NCI-H2171 treated with DMSO at 0.1 percent for 48 hours (cell line): ENCODE data around the gene TP53TG5.
A peak's percentile ranks its signal among the peaks of the same experiment; 100 is the strongest.
"Not testable (repeated sequence)": the region's sequence is repeated elsewhere in the genome, so short reads cannot be mapped to it uniquely, and the experiment has no call there.

ENCODE experiments used
- DNase-seq: peaks from one replicate; lab custom pipeline; 2025; lab: John Stamatoyannopoulos, UW

Gene TP53TG5

GRCh38 chr20:45366631-45367030, 11.5 kb downstream of the TP53TG5 start:
- no peak for DNase-seq

DNA sequence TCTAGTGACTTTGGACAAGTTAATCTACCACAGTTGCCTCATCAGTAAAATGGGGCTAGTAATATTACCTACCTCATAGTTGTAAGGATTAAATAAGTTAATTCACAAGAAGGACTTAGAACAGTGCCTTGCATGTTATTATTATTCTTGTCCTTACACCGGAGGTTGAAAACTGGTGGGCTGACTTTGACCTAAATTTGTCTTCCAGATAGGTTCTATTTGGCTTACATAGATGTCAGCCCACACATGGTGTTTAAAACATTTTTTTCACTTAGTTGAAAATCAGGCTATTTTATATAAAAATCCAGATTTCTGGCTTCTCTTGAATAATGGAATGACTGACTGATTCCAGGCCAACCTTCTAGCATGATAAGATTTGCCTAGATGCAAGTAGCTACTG, 11.9 kb downstream of the TP53TG5 start:
- no peak for DNase-seq

DNA sequence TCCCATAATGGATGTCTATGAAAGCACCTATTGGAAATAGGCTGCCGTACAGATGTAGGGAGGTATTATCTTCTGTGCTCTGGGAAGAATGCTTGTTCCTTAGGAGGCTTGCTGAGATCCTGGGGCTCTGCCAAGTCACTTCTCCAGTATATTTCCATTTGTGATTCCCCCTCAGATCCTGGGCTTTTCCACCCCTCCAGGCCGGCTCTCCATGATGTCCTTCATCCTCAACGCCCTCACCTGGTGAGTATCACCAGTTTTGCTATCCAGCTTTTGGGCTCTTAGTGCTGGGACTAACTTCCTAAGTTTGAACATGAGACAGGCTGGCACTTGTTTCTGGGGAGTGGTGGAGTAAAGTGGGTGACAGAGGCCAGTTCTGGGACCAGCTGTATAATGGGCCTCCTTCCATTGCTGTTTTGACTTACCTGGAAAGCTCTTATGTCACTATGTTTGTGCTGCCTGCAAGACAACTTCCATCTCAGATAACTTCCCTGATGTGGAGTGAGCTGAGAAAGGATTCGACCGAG, 12.6 kb downstream of the TP53TG5 start:
- no peak for DNase-seq

DNA sequence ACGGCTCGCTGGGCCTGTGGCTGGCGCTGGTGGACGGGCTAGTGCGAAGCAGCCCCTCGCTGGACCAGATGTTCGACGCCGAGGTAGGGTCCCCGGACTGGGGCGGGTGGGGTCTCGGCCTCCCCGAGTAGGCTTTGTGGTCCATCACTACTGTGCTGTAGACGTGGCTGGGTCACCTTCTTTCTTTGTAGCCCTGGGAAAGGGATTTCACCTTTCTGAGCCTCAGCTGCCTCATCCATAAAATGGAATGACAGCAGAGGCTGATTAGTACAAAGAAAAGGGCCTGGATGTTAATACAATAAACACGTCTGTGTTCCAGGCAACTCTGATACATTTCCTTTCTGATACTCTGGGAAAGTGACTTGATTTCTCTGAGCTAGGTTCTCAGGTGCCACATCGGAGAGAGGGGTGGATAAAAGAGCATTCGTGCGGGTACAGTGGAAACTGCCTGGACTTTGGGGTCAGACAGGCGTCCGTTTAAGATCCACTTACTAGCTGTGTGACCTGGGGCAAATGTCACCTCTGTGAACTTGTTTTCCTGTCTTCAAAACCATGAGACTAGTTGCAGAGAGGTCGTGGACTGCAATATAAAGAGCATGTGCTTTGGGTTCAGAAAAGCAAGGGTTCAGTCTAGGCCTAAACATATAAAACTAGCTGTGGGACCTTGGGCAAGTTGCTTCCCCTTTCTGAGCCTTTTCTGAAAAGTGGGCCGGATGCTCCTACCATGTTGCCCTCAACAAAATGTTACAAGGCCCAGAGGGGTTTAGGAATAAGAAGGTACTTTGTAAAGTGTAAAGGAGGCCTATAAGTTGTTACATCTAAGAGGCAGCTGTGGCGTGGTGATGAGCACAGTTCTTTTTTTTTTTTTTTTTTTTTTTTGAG, 14.3 kb downstream of the TP53TG5 start:
- DNase-seq: no peak

- DNase-seq: peak; percentile 100
Measured at GRCh38 chr20:45362804-45363610, 15.1 kb downstream of the TP53TG5 start, which contains the start of gene SYS1. SYS1 (plus strand) TSS chr20:45363156; CDS start chr20:45363532, 376 bp downstream.

DNA sequence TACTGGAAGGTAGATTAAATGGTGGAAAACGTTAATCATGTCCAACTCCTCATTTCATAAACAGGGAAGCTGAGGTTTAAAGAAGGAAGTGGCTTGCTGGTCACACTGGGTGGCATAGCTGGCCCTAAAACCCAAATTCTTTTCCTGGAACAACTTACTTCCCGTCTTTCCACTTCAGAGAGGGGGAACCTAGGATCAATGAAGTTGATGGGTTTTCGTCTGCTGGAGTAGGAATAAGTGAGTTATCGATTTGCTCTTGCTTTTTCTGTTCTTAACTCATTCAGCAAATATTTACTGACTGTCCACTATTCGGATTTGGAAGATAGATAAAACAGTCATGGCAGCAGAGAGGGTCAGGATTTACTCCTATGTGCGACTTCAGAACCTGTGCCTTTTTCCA, 16.3 kb downstream of the TP53TG5 start:
- DNase-seq: no peak

DNA sequence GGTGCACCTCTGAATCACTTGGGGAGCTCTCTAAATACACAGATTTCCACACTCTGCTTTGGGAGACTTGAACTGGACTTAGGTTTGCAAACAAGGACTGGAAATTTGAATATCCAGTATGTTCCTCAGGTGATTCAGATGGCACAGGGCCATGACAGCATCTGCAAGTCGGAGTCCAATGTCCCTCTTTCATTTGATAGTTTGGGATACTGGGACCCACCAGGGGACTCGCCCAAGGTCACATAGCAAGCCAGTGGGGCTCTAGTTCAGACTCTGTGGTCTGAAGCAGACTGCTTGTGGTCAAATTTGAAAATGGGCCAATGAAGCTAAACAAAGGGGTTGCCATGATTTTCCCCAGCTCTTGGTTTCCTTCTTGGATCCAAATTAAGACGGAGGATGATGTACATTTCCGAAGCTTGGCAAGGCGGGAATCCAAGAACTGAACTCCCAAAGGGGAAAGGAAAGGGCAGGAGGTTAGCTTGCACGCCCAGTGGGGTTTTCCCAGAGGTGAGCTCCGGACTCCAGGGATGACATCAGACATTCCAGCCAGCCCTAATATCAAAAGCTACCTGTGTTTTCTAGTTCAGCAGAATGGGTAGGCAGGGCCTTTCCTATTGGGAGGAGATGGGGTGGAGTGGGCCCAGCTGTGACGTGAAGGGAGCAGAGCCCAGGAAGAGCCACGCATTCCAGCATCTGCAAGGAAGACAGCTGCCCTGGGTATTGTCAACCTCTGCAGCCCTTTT, 18.5 kb downstream of the TP53TG5 start:
- DNase-seq: no peak

GRCh38 chr20:45359069-45359405, 19.1 kb downstream of the TP53TG5 start:
- no peak for DNase-seq

DNA sequence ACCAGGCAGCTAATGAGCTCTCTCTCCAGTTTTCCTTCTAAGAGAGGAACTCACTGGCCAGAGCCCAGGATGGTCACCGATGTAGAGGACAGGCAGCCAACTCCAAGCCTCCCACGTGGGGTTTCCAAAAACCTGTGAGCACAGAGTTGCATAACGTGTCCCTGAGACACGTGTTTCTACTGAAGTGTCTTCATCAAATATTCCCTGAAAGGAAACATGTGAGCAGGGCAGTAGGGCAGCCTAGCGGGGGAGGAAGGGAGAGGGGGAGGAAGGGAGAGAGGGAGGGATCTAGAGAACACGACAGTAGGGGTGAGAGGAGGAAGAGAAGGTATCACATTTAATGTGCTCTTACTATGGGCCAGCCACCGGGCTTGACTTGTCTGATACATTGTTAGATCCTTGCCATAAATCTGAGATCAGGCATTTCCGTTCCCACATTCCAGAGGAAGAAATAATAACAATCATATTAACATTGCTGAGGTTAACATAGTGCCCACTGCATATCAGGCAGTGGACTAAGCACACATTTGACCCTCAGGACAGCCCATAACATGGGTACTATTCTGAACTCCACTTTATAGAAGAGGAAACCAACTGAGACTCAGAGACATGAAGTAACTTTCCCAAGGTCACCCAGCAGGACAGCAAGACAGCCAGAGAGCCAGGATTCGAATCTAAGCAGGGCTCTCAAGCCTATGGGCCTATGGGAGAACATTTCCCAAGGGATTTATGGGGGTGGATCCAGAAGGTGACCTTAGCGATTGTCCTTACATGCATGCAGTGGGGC, 19.6 kb downstream of the TP53TG5 start:
- DNase-seq: no peak

GRCh38 chr20:45355209-45356084, 22.7 kb downstream of the TP53TG5 start:
- no peak for DNase-seq

- DNase-seq: no peak
Measured at GRCh38 chr20:45354423-45355208, 23.5 kb downstream of the TP53TG5 start.

GRCh38 chr20:45353746-45354145, 24.4 kb downstream of the TP53TG5 start:
- no peak for DNase-seq

GRCh38 chr20:45352729-45353128, 25.4 kb downstream of the TP53TG5 start:
- no peak for DNase-seq

DNA sequence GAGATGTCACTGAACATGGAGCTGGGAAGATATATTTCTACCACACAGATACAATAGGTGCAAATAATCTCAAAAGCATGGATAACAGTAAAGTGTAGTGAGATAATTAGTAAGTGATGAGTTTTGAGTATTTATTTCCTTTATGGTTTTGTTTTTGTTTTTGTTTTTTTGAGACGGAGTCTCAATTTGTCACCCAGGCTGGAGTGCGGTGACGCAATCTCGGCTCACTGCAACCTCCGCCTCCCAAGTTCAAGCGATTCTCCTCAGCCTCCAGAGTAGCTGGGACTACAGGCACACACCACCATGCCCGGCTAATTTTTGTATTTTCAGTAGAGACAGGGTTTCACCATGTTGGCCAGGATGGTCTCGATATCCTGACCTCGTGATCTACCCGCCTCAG, 27.3 kb downstream of the TP53TG5 start:
- DNase-seq: not testable (repeated sequence)

GRCh38 chr20:45350217-45350616, 27.9 kb downstream of the TP53TG5 start:
- DNase-seq: no peak

DNA sequence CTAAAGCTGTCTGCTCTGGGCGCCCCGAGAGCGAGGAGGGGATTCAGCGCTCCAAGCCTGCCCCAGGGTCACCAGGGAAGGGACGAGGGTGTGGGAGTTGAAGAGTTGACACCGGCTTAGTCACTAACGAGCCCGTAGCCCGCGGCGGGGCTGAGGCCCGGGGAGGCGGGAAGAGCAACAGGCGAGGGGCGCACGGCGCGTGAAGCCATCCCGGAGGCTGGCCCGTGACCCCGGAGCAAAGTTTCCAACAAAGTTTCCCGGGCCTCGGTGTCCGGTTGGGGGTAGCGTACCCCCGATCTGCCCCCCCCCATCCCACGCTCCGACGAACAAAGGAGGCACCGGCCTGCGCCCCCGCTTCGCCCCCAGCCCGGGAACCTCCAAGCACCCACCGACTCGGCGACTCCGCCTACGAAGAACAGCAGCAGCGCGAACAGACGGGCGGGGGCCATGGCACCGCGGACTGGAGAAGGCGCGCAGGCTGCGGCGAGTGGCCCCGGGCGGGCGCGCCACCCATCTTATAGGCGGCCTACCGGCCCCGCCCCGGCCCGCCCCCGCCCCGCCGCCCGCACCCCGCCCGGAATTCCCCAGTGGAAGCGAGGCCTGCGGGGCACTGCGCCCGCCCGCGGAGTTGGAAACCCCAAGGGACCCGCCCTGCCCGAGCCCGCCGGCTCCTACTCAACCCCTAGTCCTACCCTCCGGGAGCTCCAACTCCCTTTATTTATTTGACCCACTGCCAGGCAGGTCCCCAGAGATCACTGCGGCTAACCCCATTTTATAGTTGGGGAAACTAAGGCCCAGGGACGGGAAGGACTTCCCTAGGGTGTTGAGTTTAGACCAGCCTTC, 30.0 kb downstream of the TP53TG5 start, which contains the start of gene SDC4:
TSS of gene SDC4 (minus strand) at position 489 of the 843 bp plus-strand sequence. CDS start at position 449, 40 bp downstream.
- DNase-seq: peak; percentile 64

DNA sequence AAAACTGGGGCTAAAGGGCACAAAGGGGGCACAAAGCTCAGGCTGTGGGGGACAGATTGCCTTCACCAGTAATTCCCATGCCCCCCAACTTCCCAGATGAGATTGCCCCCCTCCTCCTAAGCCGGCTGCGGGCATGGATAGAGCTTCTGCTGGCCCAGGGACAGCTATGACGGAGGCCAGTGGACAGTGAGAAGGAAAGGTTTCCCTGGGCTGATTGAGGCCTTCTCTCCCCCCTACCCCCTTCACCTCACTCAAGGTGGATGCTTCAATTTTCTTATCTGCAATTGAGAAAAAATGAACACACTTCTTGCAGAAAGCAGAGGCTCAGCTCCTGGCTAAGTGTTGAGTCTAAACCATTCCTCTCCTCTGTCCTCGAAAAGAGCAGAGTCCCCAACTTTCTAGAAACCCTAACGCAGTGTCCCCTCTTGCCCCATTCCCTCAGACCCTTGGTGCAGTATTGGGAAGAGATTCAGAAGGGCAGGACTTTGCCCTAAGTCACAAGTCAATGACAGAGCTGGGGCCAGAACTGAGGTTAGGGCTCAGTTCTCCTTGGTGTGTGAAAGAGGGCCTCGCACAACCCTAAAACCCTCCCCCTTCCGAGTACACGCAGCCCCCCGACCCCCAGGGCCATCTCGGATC, 30.7 kb downstream of the TP53TG5 start:
- no peak for DNase-seq

GRCh38 chr20:45346851-45347250, 31.3 kb downstream of the TP53TG5 start:
- DNase-seq: no peak
